Thoracic aorta endothelial cell (primary cell): ENCODE measurements around the gene GOPC. TPM values are rescaled to one million over a fixed set of nuclear protein-coding genes. Genes with fewer than 3 reads are reported as not detected.

Experiments used
- total RNA-seq: library from RNA; depleted of rRNA; stranded (reverse); fragments of >200 nt; gene quantifications from 2 replicates; pipeline ENCODE4 v1.2.3, GENCODE V29; 2012

The GOPC gene
- 31.7 and 32.6 TPM in 2 replicates for total RNA-seq

DNA sequence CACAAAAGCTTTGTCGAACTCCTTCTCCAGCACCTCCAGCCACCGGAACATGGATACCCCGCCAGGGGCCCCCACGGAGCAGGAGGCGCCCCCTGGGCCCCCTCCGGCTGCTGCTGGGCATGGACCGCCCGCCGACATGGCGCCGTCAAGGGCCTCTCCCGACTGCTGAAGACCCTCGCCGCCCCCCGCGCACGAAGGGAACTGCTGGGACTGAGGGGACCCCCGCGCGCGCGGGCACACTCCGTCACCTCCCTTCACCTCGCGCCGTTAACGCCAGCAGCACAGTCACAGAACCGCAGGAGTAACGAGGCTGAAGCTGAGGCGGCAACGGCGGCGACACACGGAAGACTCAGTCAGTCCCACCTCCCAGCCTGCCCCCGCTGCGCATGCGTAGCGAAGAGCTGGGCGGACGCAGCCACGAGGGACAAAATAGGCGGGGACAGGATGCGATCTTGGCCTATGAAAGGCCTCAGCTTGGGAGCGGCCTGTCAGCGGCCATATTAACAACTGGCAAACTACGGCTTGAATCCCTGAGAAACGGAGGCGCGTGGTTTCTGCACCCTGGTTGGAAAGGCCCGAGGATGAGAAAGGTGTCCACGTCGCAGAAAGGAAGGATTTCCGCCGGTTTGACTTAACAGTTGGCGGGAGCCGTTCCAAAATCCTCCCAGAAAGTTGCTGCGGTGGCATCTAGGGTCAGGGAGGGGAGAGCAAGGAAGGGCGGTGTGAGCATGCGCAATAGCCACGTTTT lies at the start of gene GOPC:
Gene GOPC, minus strand, starts transcription at position 361 of the 748 bp plus-strand sequence. Its CDS starts 223 bp downstream, at position 138.

Other genes with a start within 250 kb of the GOPC start
- not detected in 2 replicates for gene ROS1, start 176.6 kb downstream of the GOPC start, total RNA-seq
- 27.5 and 45.9 TPM in 2 replicates for gene DCBLD1, start 119.8 kb downstream of the GOPC start, total RNA-seq
- gene NUS1, start 73.0 kb upstream of the GOPC start, total RNA-seq = 43.9 and 47.5 TPM in 2 replicates